AG20443 (cell line): Measurements from ENCODE around the gene ADCY9.

Experiments
- DNase-seq: peaks from one replicate; pipeline ENCODE4 v3.0.0; 2012; ENCODE audit warnings: low spot score, mixed read lengths

Gene ADCY9

DNA sequence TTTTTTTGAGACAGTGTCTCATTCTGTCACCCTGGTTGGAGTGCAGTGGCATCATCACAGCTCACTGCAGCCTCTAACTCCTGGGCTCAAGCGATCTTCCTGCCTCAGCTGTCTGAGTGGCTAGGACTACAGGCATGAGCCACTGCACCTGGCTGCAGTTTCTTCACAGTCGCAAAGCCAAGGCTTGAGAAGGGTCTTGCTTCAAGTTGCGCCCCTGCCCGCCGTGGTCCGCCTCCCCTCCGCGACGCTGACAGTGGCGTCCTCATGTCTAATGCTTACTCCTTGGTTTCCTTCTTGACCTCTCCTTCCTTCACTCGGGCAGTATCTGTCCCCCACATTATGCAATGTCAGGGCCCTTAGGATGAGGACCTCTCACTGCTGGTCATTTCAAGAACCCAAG, 112.7 kb downstream of the ADCY9 start:
- no peak for DNase-seq

GRCh38 chr16:4003166-4003565, 113.1 kb downstream of the ADCY9 start:
- no peak for DNase-seq

DNA sequence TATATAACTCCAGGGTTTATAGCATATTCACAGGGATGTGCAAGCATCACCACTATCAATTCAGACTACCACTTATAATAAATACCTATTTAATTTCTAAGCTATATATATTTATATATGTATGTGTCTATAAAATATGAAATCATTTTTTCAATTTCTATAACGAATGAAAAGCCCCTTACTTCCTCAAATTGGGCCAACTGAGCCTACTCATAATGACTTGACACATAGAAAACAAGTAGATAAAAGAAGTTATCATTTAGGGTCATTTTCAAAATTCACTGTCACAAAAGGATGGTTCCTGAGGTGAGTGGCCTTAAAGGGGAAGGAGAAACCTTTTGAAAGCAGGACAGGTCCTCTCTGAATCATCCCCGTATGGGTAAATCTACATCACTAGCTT, 114.1 kb downstream of the ADCY9 start:
- DNase-seq: no peak

DNA sequence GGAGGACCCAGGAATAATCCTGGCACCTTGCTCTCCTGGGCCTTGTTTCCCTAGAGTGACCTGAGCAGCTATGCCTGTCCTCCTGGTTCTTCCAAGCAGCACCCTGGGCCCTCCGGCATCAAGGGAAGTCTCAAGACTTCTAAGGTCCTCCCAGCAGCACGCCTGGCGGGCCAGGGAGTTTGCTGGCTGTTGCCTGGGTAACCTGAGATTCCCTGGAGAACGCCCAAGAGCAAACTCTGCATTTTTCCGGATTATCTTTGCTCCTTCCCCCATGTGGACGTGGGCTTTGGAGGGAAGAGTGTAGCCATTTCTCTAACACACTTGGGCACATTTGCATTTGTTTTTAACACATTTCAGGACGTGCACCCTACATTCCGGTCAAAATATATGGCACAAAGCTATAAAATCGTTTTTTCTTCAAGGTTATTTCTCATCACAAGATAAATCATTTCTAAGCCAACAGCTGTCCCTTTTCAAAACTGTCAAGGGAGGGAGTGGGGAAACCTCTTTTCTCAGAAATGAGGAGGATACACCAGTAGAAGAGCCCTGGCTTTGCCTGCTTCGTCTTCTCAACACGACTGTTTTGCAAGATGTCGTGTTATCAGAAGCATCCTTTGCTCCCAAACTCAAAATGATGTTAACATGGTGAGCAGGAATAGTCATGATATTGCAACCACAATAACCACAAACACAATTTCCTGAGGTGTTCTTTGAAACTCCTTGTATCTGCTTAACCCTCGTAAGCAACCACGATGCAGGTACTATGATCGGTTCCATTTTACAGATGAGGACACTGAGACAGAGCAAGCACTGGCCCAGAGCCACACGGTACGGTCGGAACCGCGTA, 116.5 kb downstream of the ADCY9 start:
- peak; percentile 75 for DNase-seq

DNA sequence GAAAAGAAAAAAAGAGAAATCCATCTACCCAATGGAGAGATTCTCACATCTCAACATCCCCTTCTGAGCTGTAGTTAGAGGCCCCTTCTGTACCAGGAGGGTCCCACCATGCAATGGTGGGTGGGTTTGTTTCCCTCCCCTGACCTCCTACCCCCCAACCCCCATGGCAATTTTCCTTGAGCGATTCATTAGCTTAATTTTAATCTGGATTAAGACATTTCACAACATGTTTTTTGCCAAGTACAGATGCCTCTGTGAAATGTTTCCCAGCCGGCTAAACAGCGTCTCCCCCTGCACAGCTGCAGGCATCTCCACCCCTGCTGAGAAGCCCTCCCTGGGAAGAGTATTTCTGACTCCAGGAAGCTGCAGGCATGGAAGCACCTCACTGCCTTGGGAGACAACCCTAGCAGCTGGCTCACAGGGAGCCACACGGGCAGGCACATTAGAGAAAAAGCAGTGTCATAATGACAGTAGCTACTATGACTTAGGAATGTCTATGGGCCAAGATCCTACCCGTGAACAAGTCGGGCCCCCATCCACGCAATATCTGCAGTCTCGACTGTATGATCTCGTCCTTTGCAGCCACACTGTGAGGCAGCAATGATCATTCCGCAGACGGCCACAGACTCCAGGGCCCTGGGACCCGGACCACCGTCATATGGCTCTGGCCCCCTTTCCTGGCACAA, 117.3 kb downstream of the ADCY9 start:
- peak; percentile 69 for DNase-seq

- DNase-seq: no peak
These were observed 118.9 kb downstream of the ADCY9 start for GRCh38 chr16:3997231-3997841.

- no peak for DNase-seq
These were observed 121.2 kb downstream of the ADCY9 start for GRCh38 chr16:3995001-3995400.

- DNase-seq: no peak
These were observed 123.0 kb downstream of the ADCY9 start for GRCh38 chr16:3993052-3993785.

DNA sequence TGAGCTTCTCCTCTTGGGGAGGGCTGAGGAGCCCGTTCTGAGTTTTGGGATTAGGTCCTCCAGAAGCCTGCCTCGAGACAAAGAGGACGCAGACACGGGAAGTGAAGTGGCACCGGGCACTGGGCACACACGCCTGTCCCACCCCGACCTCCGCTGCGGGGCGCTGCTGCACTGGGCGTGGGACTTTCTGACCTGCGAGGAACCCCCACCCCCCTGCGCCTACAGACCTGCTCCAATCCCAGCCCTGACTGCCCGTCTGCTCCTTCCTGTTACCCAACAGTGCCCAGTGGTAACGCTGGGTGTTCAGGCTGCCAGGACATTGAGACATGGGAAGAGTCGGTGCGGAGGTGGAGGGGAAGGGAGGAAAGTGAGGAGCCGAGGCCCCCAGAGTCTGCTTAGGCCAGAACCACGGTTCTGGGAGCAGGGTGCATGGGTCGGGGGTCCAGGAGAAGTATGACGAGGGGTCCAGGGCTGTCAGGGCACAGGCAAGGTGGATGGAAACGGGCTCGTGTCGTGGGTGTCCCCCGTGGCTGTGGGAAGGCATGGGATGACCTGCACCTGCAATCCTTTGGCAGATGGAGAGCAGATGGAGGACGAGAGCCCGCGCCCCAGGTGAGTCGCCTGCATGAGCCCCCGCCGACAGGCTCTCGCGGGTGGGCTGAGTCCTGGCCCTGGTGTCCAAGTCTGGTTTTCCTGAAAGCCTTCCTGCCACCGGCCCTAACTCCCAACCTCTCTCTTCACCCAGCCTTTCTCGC, 123.8 kb downstream of the ADCY9 start:
- DNase-seq: no peak

DNA sequence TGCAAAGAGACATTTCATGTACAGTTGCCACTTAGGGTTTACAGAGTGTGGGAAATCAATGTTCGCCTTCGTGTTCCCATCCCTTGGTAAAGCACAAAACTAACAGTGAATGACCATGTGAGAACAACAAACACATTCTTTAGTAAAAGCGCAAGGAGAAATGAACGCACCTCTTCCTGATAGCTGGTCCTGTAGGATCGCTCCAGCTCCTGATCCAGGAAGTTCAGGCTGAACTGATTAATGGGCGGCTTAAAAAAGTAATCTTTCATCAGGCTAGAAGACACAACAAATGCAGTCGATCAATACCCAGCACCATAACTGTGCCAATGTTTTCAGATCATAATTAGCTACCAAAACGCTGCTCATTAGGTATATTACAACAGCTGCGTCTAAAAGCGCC, 127.4 kb downstream of the ADCY9 start:
- DNase-seq: no peak

GRCh38 chr16:3988011-3988410, 128.2 kb downstream of the ADCY9 start:
- no peak for DNase-seq

- no peak for DNase-seq
These were observed 129.0 kb downstream of the ADCY9 start for GRCh38 chr16:3987231-3987630.

DNA sequence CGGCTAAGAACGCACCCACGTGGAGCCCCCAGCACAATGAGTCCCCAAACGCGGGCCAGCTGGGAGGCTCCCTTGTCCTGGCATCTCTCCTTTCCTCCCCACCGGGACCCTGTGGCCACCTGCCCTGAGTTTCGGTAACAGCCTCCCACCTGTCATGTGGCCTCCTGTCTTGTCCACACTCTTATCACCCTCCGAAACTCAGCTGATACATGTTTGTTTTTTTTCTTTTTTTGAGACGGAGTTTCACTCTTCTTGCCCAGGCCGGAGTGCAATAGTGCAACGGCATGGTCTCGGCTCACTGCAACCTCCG, 130.1 kb downstream of the ADCY9 start:
- no peak for DNase-seq

DNA sequence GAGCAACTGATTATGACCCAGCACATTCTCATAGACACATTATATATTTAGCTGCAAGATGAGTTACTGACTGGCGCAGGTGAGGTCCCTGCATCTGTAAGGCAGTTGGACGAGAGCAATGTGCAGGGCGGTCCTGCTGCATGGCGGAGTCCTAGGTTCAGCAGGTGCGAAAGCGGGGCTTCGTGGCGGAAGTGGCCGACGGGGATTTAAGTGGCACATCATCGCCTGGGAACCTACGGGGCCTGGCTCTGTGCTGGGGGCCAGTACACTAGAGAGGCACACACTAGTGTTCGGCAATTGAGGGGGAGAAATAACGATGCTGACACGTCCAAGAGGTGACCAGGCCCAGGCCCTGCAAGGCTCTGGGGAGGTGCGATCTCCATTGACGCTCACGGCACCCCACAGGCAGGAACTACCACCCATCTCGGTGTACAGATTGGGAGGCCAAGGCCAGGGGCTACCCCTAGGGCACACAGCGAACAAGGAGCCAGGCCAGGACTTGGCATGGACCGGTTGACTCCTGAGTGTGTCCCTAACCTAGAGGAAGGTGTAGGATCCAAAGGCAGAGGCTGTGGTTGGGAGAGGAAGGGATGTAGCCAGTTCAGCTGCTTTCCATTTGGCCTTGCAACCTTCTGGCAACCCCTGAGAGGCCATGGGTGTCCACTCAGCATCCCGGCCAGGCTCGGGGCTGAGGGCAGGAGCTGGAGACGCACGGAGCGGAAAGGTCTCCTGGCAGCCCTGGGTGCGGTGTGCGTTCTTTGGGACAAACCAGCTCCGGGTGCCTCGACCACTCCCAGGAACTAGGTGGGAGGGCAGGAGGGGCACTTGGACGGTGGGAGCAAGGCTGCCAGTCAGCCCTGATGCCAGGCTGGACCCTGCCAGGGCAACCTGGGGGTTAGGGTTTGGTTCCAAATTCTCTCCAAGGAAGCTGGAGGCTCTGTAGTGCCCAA, 131.9 kb downstream of the ADCY9 start:
- no peak for DNase-seq

GRCh38 chr16:3983081-3983520, 133.1 kb downstream of the ADCY9 start:
- DNase-seq: peak; percentile 77

DNA sequence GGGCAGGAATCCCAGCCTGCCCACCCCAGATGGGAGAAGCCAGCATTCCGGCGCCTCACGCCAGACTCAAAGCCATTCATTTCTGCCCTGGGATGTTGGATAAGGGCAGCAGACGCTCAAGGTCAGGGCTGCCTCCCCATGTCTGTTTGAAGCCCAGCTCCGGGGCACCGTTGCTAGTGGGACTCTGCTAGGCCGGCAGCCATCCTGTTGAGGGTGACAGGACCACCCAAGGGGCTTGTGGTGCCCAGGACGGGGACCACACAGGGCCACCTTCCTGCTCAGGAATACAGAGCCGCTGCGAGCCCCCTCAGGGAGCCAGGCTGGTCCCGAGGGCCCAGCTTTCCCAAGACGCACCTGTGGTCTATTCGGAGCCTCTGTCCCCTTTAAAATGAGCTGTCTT, 134.0 kb downstream of the ADCY9 start:
- no peak for DNase-seq

DNA sequence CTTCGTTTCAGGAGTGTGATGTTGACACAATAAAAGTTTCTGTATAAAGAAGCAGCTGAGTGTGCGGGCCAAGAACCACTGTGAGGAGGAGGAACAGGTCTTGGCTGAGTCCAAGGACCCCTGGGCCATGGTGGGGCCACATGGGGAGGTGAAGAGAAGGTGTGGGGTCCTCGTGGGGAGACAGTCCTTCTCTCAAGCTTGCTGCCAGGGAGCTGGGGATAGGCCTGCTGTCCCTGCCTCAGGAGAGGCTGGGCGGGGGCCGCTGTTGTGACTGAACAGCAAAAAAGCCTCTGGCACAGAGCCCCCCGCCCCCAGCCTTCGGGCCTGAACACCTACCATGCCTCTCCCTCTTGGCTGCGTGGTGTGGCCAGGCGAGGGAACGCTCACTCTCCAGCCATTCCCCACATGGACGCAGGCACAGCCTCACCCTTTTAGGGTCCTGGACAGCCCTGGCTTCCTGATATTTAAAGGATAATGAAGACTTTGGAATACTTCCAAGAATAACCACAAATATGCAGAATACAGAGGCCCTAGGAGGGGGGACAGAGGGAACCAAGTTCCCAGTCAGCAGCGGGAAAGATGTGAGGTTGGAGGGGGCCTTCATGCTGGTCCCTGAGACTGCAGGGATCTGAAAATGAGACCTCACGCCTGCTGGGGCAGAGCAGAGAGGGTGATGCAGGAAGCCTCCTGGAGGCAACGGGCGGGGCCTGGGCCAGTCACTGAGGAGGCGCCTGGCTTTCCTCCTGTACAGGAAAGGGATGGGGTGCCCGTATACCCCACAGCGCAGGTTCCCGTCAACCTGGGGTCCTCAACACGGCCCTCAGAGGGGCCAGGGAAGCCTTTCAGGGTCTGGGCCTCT, 135.8 kb downstream of the ADCY9 start:
- DNase-seq: peak; percentile 63

GRCh38 chr16:3979518-3979917, 136.7 kb downstream of the ADCY9 start:
- no peak for DNase-seq

GRCh38 chr16:3979070-3979469, 137.2 kb downstream of the ADCY9 start:
- no peak for DNase-seq

GRCh38 chr16:3977376-3977775, 138.9 kb downstream of the ADCY9 start:
- no peak for DNase-seq
